Neural cell (in vitro differentiated cells): ENCODE data around the gene ARHGEF38.

ENCODE experiments used
- CTCF ChIP-seq: fragments of 450-650 bp; IDR thresholded peaks from 2 replicates; pipeline ENCODE4 v1.5.1; 2014; ENCODE audit warnings: antibody characterized with exemption, mild to moderate bottlenecking, moderate library complexity; ENCODE audit not compliant: poor library complexity, severe bottlenecking
- POLR2AphosphoS5 ChIP-seq: IDR thresholded peaks from 2 replicates; pipeline ENCODE4 v1.6.1; 2012
- RAD21 ChIP-seq: fragments of 450-650 bp; conservative IDR thresholded peaks from 2 replicates; pipeline ENCODE4 v1.6.1; 2014; ENCODE audit warnings: antibody characterized with exemption, mild to moderate bottlenecking, moderate library complexity

GRCh38 chr4:105551965-105552746, at the start of gene ARHGEF38:
- TF ChIP-seq POLR2AphosphoS5: no peak
- no peak for TF ChIP-seq CTCF
- TF ChIP-seq RAD21: no peak
